ENCODE measurements around the gene UGT2A2.
"Not testable (repeated sequence)": the region's sequence is repeated elsewhere in the genome, so short reads cannot be mapped to it uniquely, and the experiment has no call there.

Gene UGT2A2

DNA sequence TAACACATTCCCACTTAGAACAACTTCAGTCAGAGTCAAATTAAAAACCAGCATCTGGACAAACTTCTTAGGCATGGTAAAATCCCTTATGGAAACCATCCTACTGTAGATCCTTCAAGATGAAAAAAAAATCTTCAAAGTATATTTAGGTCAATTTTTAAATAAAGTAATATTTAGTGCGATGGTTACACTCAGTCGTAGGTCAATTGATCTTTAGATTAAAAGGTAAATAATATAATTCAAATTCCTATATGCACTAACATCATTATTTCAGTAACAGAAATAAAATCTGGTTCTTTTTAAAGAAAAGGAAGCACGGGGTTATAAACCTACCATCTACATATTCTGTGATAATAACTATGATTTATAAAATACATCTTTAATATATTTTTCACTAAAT is at the start of gene UGT2A2:
Gene UGT2A2, minus strand, starts transcription at position 101 of the 400 bp plus-strand sequence. Its CDS starts 2 bp downstream, at position 99.
- DNase-seq, result no peak

DNA sequence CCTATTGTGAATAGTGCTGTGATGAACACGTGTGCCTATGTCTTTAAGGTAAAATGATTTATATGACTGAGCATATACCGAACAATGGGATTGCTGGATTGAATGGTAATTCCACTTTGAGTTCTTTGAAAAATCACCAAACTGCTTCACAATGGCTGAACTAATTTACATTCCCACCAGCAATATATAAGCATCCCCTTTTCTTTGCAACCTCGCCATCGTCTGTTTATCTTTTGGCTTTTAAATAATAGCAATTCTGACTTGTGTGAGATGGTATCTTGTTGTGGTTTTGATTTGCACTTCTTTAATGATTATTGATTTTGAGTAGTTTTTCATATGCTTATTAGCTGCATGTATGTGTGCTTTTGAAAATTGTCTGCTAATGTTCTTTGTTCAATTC is 45.4 kb upstream of the UGT2A2 start:
- no peak for DNase-seq

DNA sequence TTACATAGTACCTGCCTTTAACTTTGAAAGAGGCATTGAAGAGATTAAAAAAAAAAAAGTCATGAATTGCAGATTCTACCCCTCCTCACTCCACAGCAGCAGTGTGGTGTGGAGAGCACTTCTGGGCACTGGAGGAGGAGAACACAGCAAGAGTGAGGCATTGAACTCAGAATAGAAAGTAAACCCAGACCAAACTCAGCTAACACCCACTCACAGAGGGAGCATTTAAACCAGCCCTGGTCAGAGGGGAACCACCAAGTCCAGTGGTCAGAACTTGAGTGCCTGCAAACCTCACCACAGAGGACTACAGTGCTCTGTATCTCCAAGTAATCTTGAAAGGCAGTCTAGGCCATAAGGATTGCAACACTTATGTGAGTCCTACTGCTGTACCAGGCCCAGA is 29.2 kb upstream of the UGT2A2 start:
- no peak for DNase-seq

DNA sequence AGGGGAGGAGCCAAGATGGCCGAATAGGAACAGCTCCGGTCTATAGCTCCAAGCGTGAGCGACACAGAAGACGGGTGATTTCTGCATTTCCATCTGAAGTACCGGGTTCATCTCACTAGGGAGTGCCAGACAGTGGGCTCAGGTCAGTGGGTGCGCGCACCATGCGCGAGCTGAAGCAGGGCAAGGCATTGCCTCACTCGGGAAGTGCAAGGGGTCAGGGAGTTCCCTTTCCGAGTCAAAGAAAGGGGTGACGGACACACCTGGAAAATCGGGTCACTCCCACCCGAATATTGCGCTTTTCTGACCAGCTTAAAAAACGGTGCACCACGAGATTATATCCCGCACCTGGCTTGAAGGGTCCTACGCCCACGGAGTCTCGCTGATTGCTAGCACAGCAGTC is 24.6 kb upstream of the UGT2A2 start:
- not testable (repeated sequence) for DNase-seq

DNA sequence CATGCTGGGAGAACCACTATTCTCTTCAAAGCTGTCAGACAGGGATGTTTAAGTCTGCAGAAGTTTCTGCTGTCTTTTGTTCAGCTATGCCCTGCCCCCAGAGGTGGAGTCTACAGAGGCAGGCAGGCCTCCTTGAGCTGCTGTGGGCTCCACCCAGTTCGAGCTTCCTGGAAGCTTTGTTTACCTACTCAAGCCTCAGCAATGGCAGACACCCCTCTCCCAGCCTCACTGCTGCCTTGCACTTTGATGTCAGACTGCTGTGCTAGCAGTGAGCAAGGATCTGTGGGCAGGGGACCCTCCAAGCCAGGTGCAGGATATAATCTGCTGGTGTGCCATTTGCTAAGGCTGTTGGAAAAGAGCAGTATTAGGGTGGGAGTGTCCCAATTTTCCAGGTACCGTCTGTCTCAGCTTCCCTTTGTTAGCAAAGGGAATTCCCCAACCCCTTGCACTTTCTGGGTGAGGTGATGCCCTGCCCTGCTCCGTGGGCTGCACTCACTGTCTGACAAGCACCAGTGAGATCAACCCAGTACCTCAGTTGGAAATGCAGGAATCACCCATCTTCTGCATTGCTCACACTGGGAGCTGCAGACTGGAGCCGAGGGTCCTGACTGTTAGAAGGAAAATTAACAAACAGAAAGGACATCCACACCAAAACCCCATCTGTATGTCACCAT is 21.8 kb upstream of the UGT2A2 start:
- not testable (repeated sequence) for DNase-seq

DNA sequence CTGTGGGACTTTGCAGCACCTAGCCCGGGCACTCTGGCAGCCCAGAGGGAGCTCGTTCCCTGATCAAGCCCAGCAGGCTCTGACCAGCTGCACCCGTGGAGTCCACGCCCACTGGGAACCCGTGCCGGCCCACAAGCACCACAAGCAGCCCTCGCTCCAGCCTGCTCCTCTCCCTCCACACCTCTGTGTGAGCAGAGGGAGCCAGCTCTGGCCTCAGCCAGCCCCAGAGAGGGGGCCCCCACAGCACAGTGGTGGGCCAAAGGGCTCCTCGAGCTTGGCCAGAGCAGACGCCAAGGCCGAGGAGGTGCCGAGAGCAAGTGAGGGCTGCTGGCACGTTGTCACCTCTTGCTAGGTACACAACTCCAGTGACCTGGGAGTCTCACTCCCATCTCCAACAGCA is 18.7 kb upstream of the UGT2A2 start:
- no peak for DNase-seq

DNA sequence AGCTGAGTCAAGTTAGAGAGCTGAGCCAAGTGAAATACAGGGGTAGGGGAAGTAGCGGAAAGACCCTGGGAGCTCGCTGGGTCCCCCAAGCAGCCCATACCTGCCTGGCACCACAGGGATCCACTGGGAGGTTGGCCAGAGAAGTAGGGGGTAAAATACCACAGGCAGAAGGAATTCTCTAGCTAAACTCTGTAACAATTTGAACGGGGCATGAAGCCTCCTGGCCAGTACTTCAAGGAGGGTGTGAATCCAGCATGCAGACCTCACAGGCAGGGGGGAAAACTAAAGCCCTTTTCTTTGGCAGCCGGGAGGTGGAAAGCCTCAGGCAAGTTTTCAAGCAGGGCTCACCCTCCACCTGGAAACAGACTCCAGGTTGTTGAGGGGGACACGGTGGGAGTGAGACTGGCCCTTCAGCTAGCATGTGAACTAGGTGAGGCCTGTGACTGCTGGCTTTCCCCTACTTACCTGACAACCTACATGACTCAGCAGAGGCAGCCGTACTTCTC is 17.3 kb upstream of the UGT2A2 start:
- no peak for DNase-seq

DNA sequence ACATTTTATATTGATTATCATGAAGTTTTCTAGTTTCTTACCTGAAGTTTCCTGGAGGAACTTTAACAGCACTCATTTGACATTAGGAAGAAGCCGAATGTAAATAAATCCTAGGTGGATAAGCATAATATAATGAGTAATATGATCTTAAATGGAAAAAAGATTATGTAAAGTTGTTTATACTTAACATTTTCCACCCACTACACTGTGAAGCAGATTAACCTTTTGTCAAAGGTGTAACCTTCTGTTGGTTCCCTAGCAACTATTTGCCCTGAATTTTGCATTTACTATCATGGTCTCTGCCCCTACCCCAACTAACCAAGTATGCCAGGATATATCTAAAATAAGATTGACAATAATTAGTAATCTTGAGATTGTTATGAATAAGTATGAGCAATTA is 13.7 kb upstream of the UGT2A2 start, which contains the start of gene UGT2A1:
Gene UGT2A1, minus strand, starts transcription at position 101 of the 400 bp plus-strand sequence. CDS start 5,603 bp downstream, outside the sequence.
- no peak for DNase-seq

DNA sequence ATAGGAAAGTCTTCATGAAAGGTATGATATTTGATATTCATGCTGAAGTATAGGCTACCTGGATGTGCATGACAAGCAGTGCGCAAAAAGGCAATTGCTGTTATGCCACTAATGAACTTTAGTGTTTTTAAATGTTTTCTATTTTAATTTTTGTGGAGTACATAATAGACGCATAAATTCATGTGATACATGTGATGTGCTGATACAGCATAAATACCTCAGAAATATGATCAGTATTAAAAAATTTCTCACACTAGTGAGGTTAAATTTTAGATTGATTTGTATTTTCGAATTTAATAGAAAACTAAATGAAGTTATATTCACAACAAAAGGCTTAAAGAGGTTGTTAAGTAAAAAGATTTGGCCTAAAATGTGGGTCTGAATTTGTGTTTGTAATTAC is 11.4 kb upstream of the UGT2A2 start:
- DNase-seq, result no peak

DNA sequence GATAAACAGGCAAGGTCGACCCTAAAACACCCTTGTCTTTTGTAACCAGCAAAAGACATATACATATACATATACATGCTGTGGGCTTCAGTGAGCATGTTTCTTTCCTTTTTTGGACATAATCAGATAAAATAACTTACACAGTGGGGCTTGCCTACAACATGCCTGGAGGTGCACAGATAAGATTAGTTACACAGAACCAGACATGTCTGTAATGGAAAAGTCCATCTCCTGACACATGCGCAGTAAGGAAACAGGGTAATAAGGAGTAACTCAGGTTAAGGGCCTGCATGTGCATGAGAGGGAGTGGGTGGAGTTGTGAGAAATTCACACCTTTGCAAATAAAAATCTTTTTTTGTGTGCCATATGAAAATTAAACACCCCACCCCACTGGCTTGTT is 10.2 kb upstream of the UGT2A2 start:
- no peak for DNase-seq

DNA sequence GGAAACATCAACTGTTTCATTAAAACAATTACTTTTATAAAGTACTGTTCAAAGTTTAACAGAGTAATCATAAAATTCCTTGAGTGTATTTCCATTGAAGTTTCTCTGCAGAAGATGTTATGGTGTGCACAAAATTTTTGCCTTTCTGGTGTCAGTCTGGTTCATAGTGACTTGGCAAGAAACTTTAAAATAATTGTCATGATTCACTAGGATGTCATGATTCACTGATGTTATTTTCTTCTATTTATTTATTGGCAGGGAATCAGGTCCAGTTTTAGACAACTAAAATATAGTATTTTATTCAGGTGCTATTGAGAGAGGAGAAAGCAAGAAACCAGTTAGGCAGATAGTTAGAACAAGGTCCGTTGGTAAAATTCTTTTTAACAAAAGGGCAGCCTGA is 9.8 kb upstream of the UGT2A2 start:
- no peak for DNase-seq

DNA sequence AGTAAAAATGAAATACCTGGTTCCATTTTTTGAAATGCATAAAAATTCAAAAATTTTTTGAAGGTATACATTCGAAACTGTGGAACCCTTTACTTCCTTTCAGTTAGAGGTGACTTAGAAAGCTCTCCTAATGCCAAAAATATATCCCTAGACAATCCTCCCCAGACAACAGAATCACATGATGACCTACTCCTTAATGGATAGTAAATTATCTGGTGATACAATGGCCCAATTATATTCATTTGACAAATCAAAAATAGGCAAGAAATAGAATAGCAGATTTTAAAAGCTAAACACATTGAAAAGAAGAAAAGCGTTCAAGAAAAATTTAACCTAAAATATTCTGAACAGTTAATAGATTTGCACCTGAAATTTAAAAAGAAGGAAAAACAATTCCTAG is 3.5 kb upstream of the UGT2A2 start:
- no peak for DNase-seq

DNA sequence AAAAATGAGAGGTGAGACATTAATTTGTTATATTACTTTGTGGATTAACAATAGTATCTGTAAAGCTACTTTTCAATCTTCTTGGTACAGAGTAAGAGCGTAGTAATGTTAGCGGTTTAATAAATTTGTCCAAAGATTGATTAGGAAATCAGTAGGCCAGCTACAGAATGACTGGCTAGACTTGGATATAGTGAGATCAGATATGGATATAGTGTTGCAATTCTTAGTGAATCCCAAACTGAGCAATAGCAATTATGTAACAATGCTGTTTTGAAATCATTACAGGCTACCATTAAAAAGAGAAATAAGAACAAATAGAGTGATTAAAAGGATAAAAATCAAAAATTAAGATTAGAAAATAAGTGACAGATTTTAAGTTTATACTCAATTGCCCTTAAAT is 847 bp upstream of the UGT2A2 start:
- DNase-seq, result no peak

DNA sequence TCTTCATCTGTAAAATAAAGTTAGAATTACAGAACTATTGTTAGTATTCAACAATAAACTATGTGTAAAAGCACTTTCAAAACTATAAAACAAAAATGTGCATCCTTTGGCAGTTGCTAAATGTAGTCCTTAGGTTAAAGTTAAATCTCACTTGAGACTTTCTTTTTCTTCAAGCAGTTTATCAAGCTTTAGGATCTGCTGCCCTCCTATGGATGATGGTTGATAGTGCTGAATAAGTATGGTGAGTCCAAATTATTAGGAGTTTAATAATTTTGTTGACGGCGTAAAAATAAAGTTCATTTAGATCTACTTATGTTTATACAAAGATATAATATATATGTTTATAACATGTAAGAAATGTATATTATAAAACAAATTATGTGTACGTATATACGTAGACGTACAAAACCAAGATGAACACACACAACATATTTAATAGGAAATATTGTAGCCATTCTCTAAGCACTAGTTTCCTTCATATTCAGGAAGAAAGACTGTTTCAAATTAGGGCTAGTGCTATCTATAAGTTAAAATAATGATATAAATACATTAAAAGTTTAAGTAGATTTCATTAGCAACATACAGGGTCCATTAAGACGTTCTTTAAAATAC is 22.3 kb downstream of the UGT2A2 start:
- DNase-seq, result no peak

DNA sequence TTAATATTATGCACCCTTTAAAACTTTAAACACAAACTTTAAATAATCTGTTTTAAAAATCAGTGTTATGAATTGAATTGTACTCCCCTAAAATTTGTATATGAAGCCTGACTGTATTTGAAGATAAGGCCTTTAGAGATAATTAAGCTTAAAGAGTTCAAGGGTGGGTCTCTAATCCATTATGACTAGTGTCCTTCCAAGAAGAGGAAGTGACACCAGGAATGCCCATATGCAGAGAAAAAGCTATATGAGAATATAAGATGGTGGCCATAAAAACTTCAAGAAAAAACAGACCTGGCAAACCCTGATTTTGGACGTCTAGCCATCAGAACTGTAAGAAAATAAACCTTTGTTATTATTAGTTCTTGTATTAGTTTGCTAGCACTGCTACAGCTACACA is 29.0 kb downstream of the UGT2A2 start:
- no peak for DNase-seq

DNA sequence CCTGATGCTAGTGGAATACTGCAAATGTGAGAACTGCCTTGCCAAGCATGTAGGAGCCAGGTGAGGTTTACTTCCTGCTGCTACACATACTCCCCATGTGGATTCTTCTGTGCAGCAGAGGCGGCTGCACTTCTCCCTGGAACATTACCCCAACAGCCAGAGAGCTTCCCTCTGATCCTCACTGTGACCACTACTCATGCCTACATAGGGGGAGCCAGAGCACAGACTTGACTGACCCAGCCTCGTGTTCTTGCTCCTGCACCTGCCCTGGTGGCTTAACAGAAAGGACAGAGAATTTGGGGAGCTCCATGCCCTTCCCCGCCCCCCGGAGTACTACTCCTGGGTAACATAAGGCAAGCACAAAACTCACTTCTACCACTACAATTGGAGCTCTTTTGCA is 38.4 kb downstream of the UGT2A2 start:
- no peak for DNase-seq

DNA sequence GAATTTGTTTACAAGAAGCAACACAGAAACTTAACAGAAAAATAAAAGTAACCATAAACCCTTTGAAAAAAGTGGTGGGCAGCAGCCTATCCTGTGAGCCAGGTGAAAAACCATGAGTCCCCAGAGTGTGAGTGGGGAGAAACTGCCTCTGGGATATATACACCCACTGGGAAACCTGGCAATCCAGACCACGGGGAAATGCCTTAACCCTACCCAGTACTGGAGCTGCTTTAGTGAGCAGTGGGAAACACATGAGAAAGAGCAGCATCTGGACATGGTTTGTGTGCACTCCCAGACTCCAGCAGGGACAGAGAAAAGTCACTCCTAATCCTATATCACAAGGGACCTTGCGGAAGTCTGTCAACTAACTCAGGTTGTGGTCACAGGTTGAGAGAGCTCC is 39.4 kb downstream of the UGT2A2 start:
- DNase-seq, result no peak

DNA sequence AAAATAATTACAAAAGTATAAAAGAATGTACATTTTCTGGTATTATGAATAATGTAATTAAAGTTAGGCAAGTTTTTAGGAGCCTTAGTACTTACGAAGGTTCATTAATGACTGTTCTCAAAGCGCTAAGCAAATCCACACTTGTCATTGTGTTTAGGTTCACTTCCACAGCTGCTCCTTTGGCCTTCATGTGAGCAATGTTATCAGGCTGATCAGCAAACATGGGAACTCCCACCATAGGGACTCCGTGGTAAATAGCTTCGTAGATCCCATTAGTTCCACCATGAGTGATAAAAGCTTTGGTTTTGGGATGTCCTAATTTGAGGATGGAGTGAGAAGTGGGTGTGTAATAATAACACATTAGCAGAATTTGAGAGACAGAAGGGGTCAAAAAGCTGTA is 45.1 kb downstream of the UGT2A2 start:
- no peak for DNase-seq

DNA sequence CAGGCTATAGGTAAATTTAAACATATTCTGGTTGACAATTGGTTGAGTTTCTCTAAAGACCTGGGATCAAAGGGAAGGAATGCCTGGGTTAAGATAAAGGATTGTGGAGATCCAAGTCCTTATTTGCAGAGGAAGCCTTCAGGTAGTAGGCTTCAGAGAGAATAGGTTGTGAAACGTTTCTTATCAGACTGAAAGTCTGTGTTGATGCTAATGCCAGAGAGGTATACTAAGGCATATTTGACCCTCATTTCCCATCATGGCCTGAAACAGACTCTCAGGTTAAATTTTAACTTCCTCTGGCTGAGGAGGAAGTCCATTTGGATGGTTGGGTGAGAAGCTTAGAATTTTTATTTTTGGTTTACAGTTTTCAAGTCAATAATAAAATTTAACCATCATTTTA is 48.1 kb downstream of the UGT2A2 start:
- DNase-seq, result no peak

DNA sequence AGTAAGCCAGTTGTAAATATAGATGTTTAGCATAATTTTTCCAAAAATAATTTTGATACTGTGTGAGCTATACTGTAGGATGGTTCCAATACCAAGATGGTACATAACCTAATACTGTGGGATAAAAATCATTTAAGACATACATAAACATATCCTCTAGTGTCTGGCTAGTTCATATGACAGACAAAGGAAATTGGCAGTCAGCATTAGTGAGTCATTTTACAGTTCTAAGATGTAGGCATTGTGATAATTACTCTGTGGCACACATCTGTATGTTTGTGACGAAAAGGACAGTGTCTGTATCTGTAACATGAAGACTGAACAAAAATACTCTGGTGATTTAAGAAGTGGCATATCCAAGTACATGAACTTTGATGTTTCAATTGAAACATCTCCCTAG is 49.6 kb downstream of the UGT2A2 start:
- DNase-seq, result no peak

DNA sequence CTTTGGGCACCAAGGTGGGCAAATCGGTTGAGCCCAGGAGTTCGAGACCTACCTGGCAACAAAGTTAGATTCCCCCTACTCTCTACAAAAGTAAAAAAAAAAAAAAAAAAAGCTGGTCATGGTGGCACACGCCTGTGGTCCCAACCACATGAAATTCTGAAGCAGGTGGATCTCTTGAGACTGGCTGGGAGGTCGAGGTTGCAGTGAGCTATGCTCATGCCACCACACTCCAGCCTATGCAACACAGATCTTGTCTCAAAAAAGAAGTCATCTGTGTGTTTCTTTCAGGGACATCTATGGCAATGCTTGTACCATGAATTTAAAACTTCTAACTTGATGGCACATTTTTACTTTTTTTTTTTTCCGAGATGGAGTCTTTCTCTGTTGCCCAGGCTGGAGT is 55.3 kb downstream of the UGT2A2 start:
- no peak for DNase-seq

DNA sequence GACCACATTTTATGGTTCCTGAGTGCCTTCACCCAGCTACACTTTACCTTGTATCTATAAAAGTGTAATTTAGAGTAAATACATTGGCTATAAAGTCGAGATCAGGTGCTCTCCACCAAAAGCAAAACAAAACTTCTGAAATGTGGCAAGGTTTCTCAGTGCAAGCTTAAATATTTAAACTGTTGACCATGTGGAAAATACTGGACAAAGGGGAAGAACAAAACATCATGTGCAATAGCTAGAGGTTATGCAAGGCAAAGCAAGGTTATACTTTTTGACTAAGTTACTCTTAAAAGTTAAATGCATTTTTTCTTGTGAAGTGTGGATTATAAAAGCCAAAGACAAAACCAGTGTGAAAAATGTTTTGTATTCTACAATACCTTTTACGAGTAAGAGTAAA is 55.9 kb downstream of the UGT2A2 start:
- no peak for DNase-seq

DNA sequence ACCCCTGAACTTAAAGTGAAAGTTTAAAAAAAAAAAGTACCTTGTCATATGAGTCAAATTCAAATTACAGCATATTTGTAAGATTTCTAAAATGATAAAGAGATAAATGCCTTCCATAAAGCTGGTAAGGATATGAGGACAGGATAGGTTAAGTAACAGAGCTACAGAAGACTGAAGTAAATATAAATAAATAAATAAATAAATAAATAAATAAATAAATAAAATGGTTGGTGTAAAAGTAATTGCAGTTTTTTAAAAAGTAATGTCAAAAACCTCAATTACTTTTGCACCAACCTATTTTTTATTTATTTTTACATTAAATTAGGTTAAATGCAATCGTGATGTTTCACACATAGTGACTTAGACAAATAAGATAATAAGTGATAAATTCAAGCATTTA is 62.2 kb downstream of the UGT2A2 start:
- DNase-seq, result no peak

DNA sequence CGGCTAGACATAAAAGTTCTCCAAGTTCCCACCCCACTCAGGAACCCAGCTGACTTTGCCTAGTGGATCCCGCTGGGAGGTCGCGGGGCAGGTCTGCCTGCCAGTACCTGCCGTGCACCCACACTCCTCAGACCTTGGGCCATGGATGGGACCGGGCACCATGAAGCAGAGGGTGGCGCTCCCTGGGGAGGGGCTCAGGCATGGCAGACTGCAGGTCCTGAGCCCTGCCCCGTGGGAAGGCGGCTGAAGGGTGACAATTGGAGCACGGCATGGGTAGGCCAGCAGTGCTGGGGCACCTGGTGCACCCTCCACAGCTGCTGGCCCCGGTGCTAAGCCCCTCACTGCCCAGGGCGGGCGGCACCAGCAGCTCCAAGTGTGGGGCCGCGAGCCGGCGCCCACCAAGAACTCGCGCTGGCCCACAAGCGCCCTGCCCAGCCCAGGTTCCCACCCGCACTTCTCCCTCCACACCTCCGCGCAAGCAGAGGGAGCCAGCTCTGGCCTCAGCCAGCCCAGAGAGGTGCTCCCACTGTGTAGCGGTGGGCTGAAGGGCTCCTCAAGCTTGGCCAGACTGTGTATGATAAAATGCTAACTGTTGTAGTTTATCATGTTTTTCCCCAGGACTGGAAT is 63.1 kb downstream of the UGT2A2 start:
- DNase-seq, result no peak

Measured in NCI-H187 (cell line).